Cardiac fibroblast (primary cell): ENCODE data around the gene AKAP7.
"Not testable (repeated sequence)": the region's sequence is repeated elsewhere in the genome, so short reads cannot be mapped to it uniquely, and the experiment has no call there.

Experiments
- DNase-seq, 2 donors: peaks; one replicate each; pipeline versions ENCODE4 v3.0.0 to v3.0.0-alpha.2; 2010; ENCODE audit warnings: low read depth in 2 of 2
- H3K4me3 ChIP-seq, 2 donors: replicated peaks in 1 of 2; 1 replicate in 1 of 2; 2 replicates in 1 of 2; pipeline ENCODE4 v1.5.1; 2011; ENCODE audit warnings: low read depth in 2 of 2, low read length in 2 of 2, mild to moderate bottlenecking in 2 of 2, moderate library complexity in 1 of 2
- CTCF ChIP-seq: IDR thresholded peaks from one replicate; pipeline ENCODE4 v1.5.1; 2011; ENCODE audit warnings: low read depth, mild to moderate bottlenecking, low read length, inconsistent platforms

The AKAP7 gene

GRCh38 chr6:131135244-131136020 lies at the start of gene AKAP7:
Gene AKAP7, plus strand, starts transcription at chr6:131135467. Its CDS starts 297 bp downstream, at chr6:131135764.
- no peak for TF ChIP-seq CTCF
- peak; percentile 73 to 81 for DNase-seq
- peak within 1 kb of the TSS; percentile 64 to 69 for H3K4me3 ChIP-seq

GRCh38 chr6:131090339-131090738 lies 44.9 kb upstream of the AKAP7 start:
- DNase-seq, H3K4me3 ChIP-seq: not testable (repeated sequence)

GRCh38 chr6:131091944-131092343 lies 43.3 kb upstream of the AKAP7 start:
- H3K4me3 ChIP-seq, DNase-seq: not testable (repeated sequence)

- TF ChIP-seq CTCF: no peak
- no peak overlapping the region for H3K4me3 ChIP-seq
- no peak for DNase-seq
Measured at GRCh38 chr6:131093334-131093733, 41.9 kb upstream of the AKAP7 start.

GRCh38 chr6:131096786-131097185 lies 38.5 kb upstream of the AKAP7 start:
- DNase-seq: no peak
- no peak for TF ChIP-seq CTCF
- H3K4me3 ChIP-seq: no peak overlapping the region

- H3K4me3 ChIP-seq: no peak overlapping the region
- DNase-seq: peak in 1 of 2 donors; percentile 47
- TF ChIP-seq CTCF: no peak
Measured at GRCh38 chr6:131101911-131102680, 33.2 kb upstream of the AKAP7 start.

GRCh38 chr6:131103296-131103695 lies 32.0 kb upstream of the AKAP7 start:
- DNase-seq: no peak
- H3K4me3 ChIP-seq: no peak overlapping the region
- TF ChIP-seq CTCF: no peak
